HepG2 (cell line): ENCODE results near the gene PCDHA13. TPM values are rescaled to one million over a fixed set of nuclear protein-coding genes. Genes with fewer than 3 reads are reported as not detected.

Experiments
- ATAC-seq: fragments of 200-7000 bp; cut with Tn5 transposase; 3 replicates; pipeline ENCODE4 v1.9.1; 2020; ENCODE audit warnings: mild to moderate bottlenecking, moderate library complexity
- BruUV-seq: library from RNA; stranded (reverse); fragments of 400-500 nt; replicated peaks from 2 replicates; lab custom pipeline; 2021; lab: Mats Ljungman, UMichigan
- CTCF ChIA-PET: fragments of 300-600 bp; formaldehyde crosslinking; extraction: SDS; loops from one replicate; lab custom pipeline; 2021; ENCODE audit warnings: low total read pairs, inconsistent platforms, low intra/inter-chr PET ratio; lab: Yijun Ruan, JAX
- POLR2A ChIA-PET: fragments of 350-600 bp; sonication (Branson Sonifier 250); formaldehyde crosslinking; loops from one replicate; lab custom pipeline; 2020; ENCODE audit warnings: antibody characterized with exemption, inconsistent platforms; lab: Yijun Ruan, JAX
- DNase-seq: peaks from one replicate; pipeline ENCODE4 v3.0.0-alpha.2; 2015; ENCODE audit warnings: low spot score
- FAIRE-seq: peaks from 3 replicates; lab custom pipeline; 2011; peaks lifted over from hg19 to GRCh38; lab: Jason Lieb, UNC
- H2AFZ ChIP-seq: one replicate; pipeline ENCODE4 v1.6.1; 2011; ENCODE audit warnings: low read length, inconsistent platforms
- H3K27ac ChIP-seq: fragments of 300-600 bp; 3 replicates; pipeline ENCODE4 v1.8.0; 2011; ENCODE audit warnings: mixed run types, mild to moderate bottlenecking, mixed read lengths, low read length, inconsistent platforms; ENCODE audit not compliant: insufficient read depth; ENCODE audit errors: extremely low read length
- H3K27me3 ChIP-seq, 2 experiments: fragments of 200-600 bp in 1 of 2; 2 replicates in 1 of 2; 3 replicates in 1 of 2; pipeline versions ENCODE4 v1.6.0 to v1.8.0; 2011; ENCODE audit warnings: low read length in 2 of 2, mild to moderate bottlenecking in 2 of 2, moderate library complexity in 2 of 2, inconsistent platforms in 1 of 2; ENCODE audit not compliant: insufficient read depth in 2 of 2, control insufficient read depth in 1 of 2
- H3K36me3 ChIP-seq, 2 experiments: fragments of 200-600 bp in 1 of 2; replicated peaks in 1 of 2; 2 replicates in 1 of 2; 3 replicates in 1 of 2; pipeline versions ENCODE4 v1.5.1 to v1.8.0; 2011; ENCODE audit warnings: low read length in 2 of 2, inconsistent platforms in 1 of 2; ENCODE audit not compliant: insufficient read depth in 2 of 2, control insufficient read depth in 1 of 2
- H3K4me1 ChIP-seq: 2 replicates; pipeline ENCODE4 v1.5.1; 2012; ENCODE audit warnings: low read length, inconsistent platforms; ENCODE audit not compliant: insufficient read depth
- H3K4me2 ChIP-seq: 2 replicates; pipeline ENCODE4 v1.6.0; 2011; ENCODE audit warnings: low read depth, low read length, inconsistent platforms
- H3K4me3 ChIP-seq, 3 experiments: fragments of 200-600 bp in 1 of 3; sonication (generic), shearing (Covaris generic) in 1 of 3; replicated peaks in 1 of 3; 2 replicates each; pipeline ENCODE4 v1.5.1; 2011 to 2016; ENCODE audit warnings: low read length in 3 of 3, inconsistent platforms in 2 of 3, low read depth in 2 of 3, mild to moderate bottlenecking in 2 of 3, control low read depth in 1 of 3, mixed read lengths in 1 of 3; ENCODE audit not compliant: insufficient read depth in 1 of 3
- H3K79me2 ChIP-seq: one replicate; pipeline ENCODE4 v1.6.1; 2011; ENCODE audit warnings: low read length, inconsistent platforms; ENCODE audit not compliant: insufficient read depth
- H3K9ac ChIP-seq: 2 replicates; pipeline ENCODE4 v1.6.0; 2011; ENCODE audit warnings: mild to moderate bottlenecking, low read depth, low read length, inconsistent platforms; ENCODE audit not compliant: insufficient read depth
- H3K9me3 ChIP-seq: 2 replicates; pipeline ENCODE4 v1.5.1; 2012; ENCODE audit warnings: mild to moderate bottlenecking, low read length
- H4K20me1 ChIP-seq: 2 replicates; pipeline ENCODE4 v1.6.0; 2011; ENCODE audit warnings: inconsistent platforms, mild to moderate bottlenecking, low read length, moderate library complexity; ENCODE audit not compliant: insufficient read depth
- BATF2 ChIP-seq: sonication (generic); formaldehyde crosslinking; IDR thresholded peaks from 2 replicates; pipeline ENCODE4 v1.8.0; 2022; ENCODE audit warnings: mild to moderate bottlenecking, missing genetic modification reagents, moderate library complexity
- CBX5 ChIP-seq: sonication (generic); formaldehyde crosslinking; IDR thresholded peaks from 2 replicates; pipeline ENCODE4 v1.4.0; 2020; ENCODE audit warnings: missing genetic modification reagents, borderline replicate concordance
- FIP1L1 ChIP-seq: fragments of 200-400 bp; formaldehyde crosslinking; IDR thresholded peaks from 2 replicates; pipeline ENCODE4 v1.6.1; 2018; ENCODE audit warnings: low read depth, mild to moderate bottlenecking, low read length, moderate library complexity, borderline replicate concordance; ENCODE audit not compliant: insufficient read depth
- FOXM1 ChIP-seq: sonication (generic); formaldehyde crosslinking; IDR thresholded peaks from 2 replicates; pipeline ENCODE4 v1.5.0; 2020; ENCODE audit warnings: missing genetic modification reagents
- GZF1 ChIP-seq: sonication (generic); formaldehyde crosslinking; IDR thresholded peaks from 2 replicates; pipeline ENCODE4 v1.5.1; 2020; ENCODE audit warnings: mild to moderate bottlenecking, missing genetic modification reagents
- HNRNPL ChIP-seq: fragments of 200-400 bp; formaldehyde crosslinking; IDR thresholded peaks from 2 replicates; pipeline ENCODE4 v1.6.1; 2017; ENCODE audit warnings: mild to moderate bottlenecking, low read depth, low read length
- HNRNPUL1 ChIP-seq: fragments of 200-400 bp; formaldehyde crosslinking; IDR thresholded peaks from 2 replicates; pipeline ENCODE4 v1.6.1; 2017; ENCODE audit warnings: low read depth, mild to moderate bottlenecking, low read length, moderate library complexity
- KLF12 ChIP-seq: sonication (generic); formaldehyde crosslinking; IDR thresholded peaks from 2 replicates; pipeline ENCODE4 v1.4.0; 2020; ENCODE audit warnings: missing genetic modification reagents, borderline replicate concordance
- PHB2 ChIP-seq: fragments of 450-650 bp; IDR thresholded peaks from 2 replicates; pipeline ENCODE4 v1.6.1; 2018; ENCODE audit not compliant: partially characterized antibody
- RBAK ChIP-seq: sonication (generic); formaldehyde crosslinking; IDR thresholded peaks from 2 replicates; pipeline ENCODE4 v1.5.1; 2020; ENCODE audit warnings: mild to moderate bottlenecking, missing genetic modification reagents
- RFX5 ChIP-seq: IDR thresholded peaks from 2 replicates; pipeline ENCODE4 v1.6.1; 2011; ENCODE audit warnings: low read depth, low read length, improper control_type of control experiment
- TFDP2 ChIP-seq: sonication (generic); formaldehyde crosslinking; IDR thresholded peaks from 2 replicates; pipeline ENCODE4 v1.4.0; 2020; ENCODE audit warnings: missing genetic modification reagents
- THYN1 ChIP-seq: sonication (generic); formaldehyde crosslinking; IDR thresholded peaks from 2 replicates; pipeline ENCODE4 v1.8.1; 2023; ENCODE audit warnings: low read depth, mild to moderate bottlenecking, moderate library complexity, missing genetic modification reagents, borderline replicate concordance
- ZFP37 ChIP-seq: sonication (generic); formaldehyde crosslinking; IDR thresholded peaks from 2 replicates; pipeline ENCODE4 v1.4.0; 2020; ENCODE audit warnings: missing genetic modification reagents, borderline replicate concordance
- ZNF30 ChIP-seq: sonication (generic); formaldehyde crosslinking; IDR thresholded peaks from 2 replicates; pipeline ENCODE4 v1.5.0; 2020; ENCODE audit warnings: mild to moderate bottlenecking, missing genetic modification reagents
- ZNF383 ChIP-seq: sonication (generic); formaldehyde crosslinking; IDR thresholded peaks from 2 replicates; pipeline ENCODE4 v1.4.0; 2020; ENCODE audit warnings: missing genetic modification reagents, mild to moderate bottlenecking, borderline replicate concordance
- ZNF780A ChIP-seq: sonication (generic); formaldehyde crosslinking; IDR thresholded peaks from 2 replicates; pipeline ENCODE4 v1.8.0; 2022; ENCODE audit warnings: mild to moderate bottlenecking, missing genetic modification reagents, moderate library complexity
- WGBS: methylation state at CpG from one replicate; pipeline ENCODE4 v1.1.6; 2017; ENCODE audit warnings: low lambda C conversion rate; 5-methylcytosine and 5-hydroxymethylcytosine counted together
- in situ Hi-C: cut with HindIII; loops from 2 replicates; pipeline ENCODE4 v1.10.0; 2017; ENCODE audit warnings: low pct_unique_long_range_greater_than_20kb; ENCODE audit not compliant: extremely low pct_ligation_motif_present
- intact Hi-C: fragments of 100-400 bp; cut with micrococcal nuclease; formaldehyde crosslinking; loops from one replicate; pipeline ENCODE4 v1.10.0; 2022; ENCODE audit not compliant: unreplicated experiment
- polyA plus RNA-seq, 8 experiments: library from polyadenylated mRNA; depleted of rRNA in 3 of 8; stranded (reverse) in 7 of 8; unstranded in 1 of 8; fragments of >200 nt; fragmentation: Illumina TruSeq in 4 of 8; extraction: Trizol in 4 of 8; gene quantifications; 2 replicates each; pipeline versions ENCODE4 v1.2.1 to v1.2.3, GENCODE V29; 2011 to 2016; ENCODE audit warnings: low read depth in 4 of 8, missing spikeins in 1 of 8, mixed read lengths in 1 of 8; ENCODE audit not compliant: insufficient read depth in 1 of 8
- total RNA-seq, 5 experiments: library from RNA; depleted of rRNA; stranded (reverse); fragments of >200 nt; fragmentation: Illumina TruSeq; extraction: Trizol; gene quantifications; 2 replicates each; pipeline ENCODE4 v1.2.3, GENCODE V29; 2016; ENCODE audit warnings: low read depth in 1 of 5
- TF ChIP-seq, protein P1 (sequence below): sonication (generic); formaldehyde crosslinking; IDR thresholded peaks from 2 replicates; pipeline ENCODE4 v1.5.1; 2020; ENCODE audit warnings: mild to moderate bottlenecking, moderate library complexity, missing genetic modification reagents
- TF ChIP-seq, protein P2 (sequence below): IDR thresholded peaks from 2 replicates; pipeline ENCODE4 v1.6.1; 2016; ENCODE audit warnings: missing compliant biosample characterization, missing genetic modification reagents, borderline replicate concordance

PCDHA13 gene
- total and polyA plus RNA-seq, 2 of the 13 experiments (the other 11 are each of a cell fraction or from before 2014, with no cell fraction given): 0.03 to 0.04 TPM

DNA sequence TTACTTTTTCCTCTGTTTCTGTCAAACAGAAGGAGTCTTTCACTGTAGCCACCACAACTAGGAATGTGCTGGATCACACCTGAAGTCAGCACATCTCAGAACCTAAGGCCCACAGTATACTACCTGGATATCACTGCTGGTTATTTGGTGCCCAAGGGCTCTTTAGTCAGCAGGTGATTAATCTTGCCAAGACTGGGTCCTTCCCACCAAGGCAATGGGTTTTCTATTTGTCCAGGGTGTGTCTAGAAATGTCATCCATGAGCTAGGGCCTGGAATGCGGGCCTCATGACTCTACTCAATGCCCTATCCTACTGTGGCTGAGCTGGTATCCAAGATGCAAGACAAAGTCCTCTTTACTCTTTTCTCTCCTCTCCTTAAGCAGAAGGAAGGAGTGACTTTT is 34.4 kb downstream of the PCDHA13 start:
- ATAC-seq (no peak), DNase-seq (no peak), FAIRE-seq (no peak)
- H3K4me2 ChIP-seq: no peak overlapping the region
- POLR2A ChIA-PET: no interaction called here
- intact Hi-C loops (no loop called here), in situ Hi-C loops (no loop called here)
- H3K4me3 ChIP-seq: no peak overlapping the region
- H3K9me3 ChIP-seq: no peaks in the 10 kb centered on the region
- BruUV-seq: no TSS peak
- no peak overlapping the region for H3K27ac ChIP-seq
- H2AFZ ChIP-seq: no peak overlapping the region
- 0% methylated on average over 1 of the region's 1 CpG for WGBS
- no peaks in the 10 kb centered on the region for H3K4me1 ChIP-seq
- CTCF ChIA-PET: no interaction called here
- TF ChIP-seq BATF2 (CRISPR knock-in tag) (no peak), TFDP2 (CRISPR knock-in tag) (no peak), ZNF30 (CRISPR knock-in tag) (no peak), FOXM1 (CRISPR knock-in tag) (no peak), RFX5 (no peak), GZF1 (no peak), PHB2 (no peak), ZFP37 (CRISPR knock-in tag) (no peak), HNRNPUL1 (no peak), FIP1L1 (no peak), ZNF780A (CRISPR knock-in tag) (no peak), HNRNPL (no peak), RBAK (no peak), THYN1 (CRISPR knock-in tag) (no peak), CBX5 (CRISPR knock-in tag) (no peak), KLF12 (no peak), ZNF383 (CRISPR knock-in tag) (no peak)
- TF ChIP-seq, protein P1, sequence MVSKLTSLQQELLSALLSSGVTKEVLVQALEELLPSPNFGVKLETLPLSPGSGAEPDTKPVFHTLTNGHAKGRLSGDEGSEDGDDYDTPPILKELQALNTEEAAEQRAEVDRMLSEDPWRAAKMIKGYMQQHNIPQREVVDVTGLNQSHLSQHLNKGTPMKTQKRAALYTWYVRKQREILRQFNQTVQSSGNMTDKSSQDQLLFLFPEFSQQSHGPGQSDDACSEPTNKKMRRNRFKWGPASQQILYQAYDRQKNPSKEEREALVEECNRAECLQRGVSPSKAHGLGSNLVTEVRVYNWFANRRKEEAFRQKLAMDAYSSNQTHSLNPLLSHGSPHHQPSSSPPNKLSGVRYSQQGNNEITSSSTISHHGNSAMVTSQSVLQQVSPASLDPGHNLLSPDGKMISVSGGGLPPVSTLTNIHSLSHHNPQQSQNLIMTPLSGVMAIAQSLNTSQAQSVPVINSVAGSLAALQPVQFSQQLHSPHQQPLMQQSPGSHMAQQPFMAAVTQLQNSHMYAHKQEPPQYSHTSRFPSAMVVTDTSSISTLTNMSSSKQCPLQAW: no peak
- TF ChIP-seq, protein P2, sequence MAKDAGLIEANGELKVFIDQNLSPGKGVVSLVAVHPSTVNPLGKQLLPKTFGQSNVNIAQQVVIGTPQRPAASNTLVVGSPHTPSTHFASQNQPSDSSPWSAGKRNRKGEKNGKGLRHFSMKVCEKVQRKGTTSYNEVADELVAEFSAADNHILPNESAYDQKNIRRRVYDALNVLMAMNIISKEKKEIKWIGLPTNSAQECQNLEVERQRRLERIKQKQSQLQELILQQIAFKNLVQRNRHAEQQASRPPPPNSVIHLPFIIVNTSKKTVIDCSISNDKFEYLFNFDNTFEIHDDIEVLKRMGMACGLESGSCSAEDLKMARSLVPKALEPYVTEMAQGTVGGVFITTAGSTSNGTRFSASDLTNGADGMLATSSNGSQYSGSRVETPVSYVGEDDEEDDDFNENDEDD (CRISPR knock-in tag): no peak
- no peaks in the 10 kb centered on the region for H3K79me2 ChIP-seq
- no peaks in the 10 kb centered on the region for H3K36me3 ChIP-seq
- no peaks in the 10 kb centered on the region; a peak in 1 of 5 replicates for H3K27me3 ChIP-seq
- no peaks in the 10 kb centered on the region for H4K20me1 ChIP-seq
- H3K9ac ChIP-seq: no peak overlapping the region
